Keratinocyte (primary cell): Measurements from ENCODE around the gene ZNF462. TPM values are rescaled to one million over a fixed set of nuclear protein-coding genes. Genes with fewer than 3 reads are reported as not detected.

Experiments
- DNase-seq: peaks from one replicate; pipeline ENCODE4 v3.0.0-alpha.2; 2011; ENCODE audit warnings: low read depth, missing footprints, low spot score
- FAIRE-seq: peaks from 2 replicates; lab custom pipeline; 2011; peaks lifted over from hg19 to GRCh38; lab: Jason Lieb, UNC
- H2AFZ ChIP-seq: 2 replicates; pipeline ENCODE4 v1.6.0; 2012; ENCODE audit warnings: low read length, control low read depth, inconsistent platforms; ENCODE audit not compliant: control insufficient read depth
- H3K27ac ChIP-seq: 2 replicates; pipeline ENCODE4 v1.5.1; 2011; ENCODE audit warnings: low read length; ENCODE audit not compliant: control insufficient read depth, insufficient read depth
- H3K27me3 ChIP-seq: 3 replicates; pipeline ENCODE4 v1.6.0; 2011; ENCODE audit warnings: low read length; ENCODE audit not compliant: control insufficient read depth, insufficient read depth; ENCODE audit errors: extremely low read depth
- H3K36me3 ChIP-seq, 2 experiments: 2 replicates in 1 of 2; 3 replicates in 1 of 2; pipeline ENCODE4 v1.5.1; 2011; ENCODE audit warnings: low read length in 2 of 2, mild to moderate bottlenecking in 1 of 2; ENCODE audit not compliant: control insufficient read depth in 2 of 2, insufficient read depth in 2 of 2; ENCODE audit errors: extremely low read depth in 1 of 2
- H3K4me1 ChIP-seq: 3 replicates; pipeline ENCODE4 v1.5.1; 2011; ENCODE audit warnings: low read length; ENCODE audit not compliant: control insufficient read depth, insufficient read depth; ENCODE audit errors: extremely low read depth
- H3K4me2 ChIP-seq: 3 replicates; pipeline ENCODE4 v1.6.0; 2011; ENCODE audit warnings: low read depth, low read length; ENCODE audit not compliant: control insufficient read depth, insufficient read depth; ENCODE audit errors: extremely low read depth
- H3K4me3 ChIP-seq, 3 experiments: fragments of 200-600 bp in 1 of 3; sonication (generic) in 1 of 3; 2 replicates in 2 of 3; 3 replicates in 1 of 3; pipeline ENCODE4 v1.5.1; 2011 to 2016; ENCODE audit warnings: low read length in 3 of 3, mild to moderate bottlenecking in 3 of 3, control low read depth in 2 of 3, inconsistent platforms in 1 of 3, low read depth in 1 of 3, mixed read lengths in 1 of 3, mixed run types in 1 of 3, moderate library complexity in 1 of 3; ENCODE audit not compliant: control insufficient read depth in 2 of 3, insufficient read depth in 2 of 3; ENCODE audit errors: extremely low read depth in 1 of 3
- H3K79me2 ChIP-seq: 2 replicates; pipeline ENCODE4 v1.6.0; 2012; ENCODE audit warnings: low read length; ENCODE audit not compliant: control insufficient read depth, insufficient read depth
- H3K9ac ChIP-seq: 3 replicates; pipeline ENCODE4 v1.6.0; 2011; ENCODE audit warnings: low read length; ENCODE audit not compliant: control insufficient read depth, insufficient read depth; ENCODE audit errors: extremely low read depth
- H3K9me1 ChIP-seq: 3 replicates; pipeline ENCODE4 v1.6.0; 2011; ENCODE audit warnings: low read length; ENCODE audit not compliant: control insufficient read depth, insufficient read depth; ENCODE audit errors: extremely low read depth
- H3K9me3 ChIP-seq: 2 replicates; pipeline ENCODE4 v1.5.1; 2012; ENCODE audit warnings: low read depth, low read length; ENCODE audit not compliant: control insufficient read depth
- H4K20me1 ChIP-seq: 3 replicates; pipeline ENCODE4 v1.6.0; 2011; ENCODE audit warnings: low read length; ENCODE audit not compliant: control insufficient read depth, insufficient read depth; ENCODE audit errors: extremely low read depth
- EZH2 ChIP-seq: IDR thresholded peaks from one replicate; pipeline ENCODE4 v1.6.1; 2012; ENCODE audit warnings: inconsistent platforms, mild to moderate bottlenecking, low read length, moderate library complexity
- dilution Hi-C: fragments of 300-500 bp; cut with MboI; formaldehyde crosslinking; loops from one replicate; pipeline ENCODE4 v1.7.0; 2020; ENCODE audit warnings: low sequenced_read_pairs; ENCODE audit not compliant: extremely low pct_ligation_motif_present
- polyA plus RNA-seq, 5 experiments: library from polyadenylated mRNA; depleted of rRNA in 3 of 5; stranded (reverse) in 3 of 5; stranded (forward) in 1 of 5; unstranded in 1 of 5; fragments of >200 nt; gene quantifications; 1 replicate in 1 of 5; 2 replicates in 3 of 5; 3 replicates in 1 of 5; pipeline versions ENCODE4 v1.2.1 to v1.2.3, GENCODE V29; 2011 to 2012; ENCODE audit warnings: missing spikeins in 2 of 5, low read depth in 1 of 5, low replicate concordance in 1 of 5
- TF ChIP-seq, protein P1 (sequence below), 3 experiments: IDR thresholded peaks in 1 of 3; conservative IDR thresholded peaks in 1 of 3; optimal IDR thresholded peaks in 1 of 3; 2 replicates in 2 of 3; 3 replicates in 1 of 3; pipeline versions ENCODE3 to v1.5.1; 2011; ENCODE audit warnings: low read length in 3 of 3, mild to moderate bottlenecking in 3 of 3, moderate library complexity in 2 of 3, control low read depth in 1 of 3, inconsistent platforms in 1 of 3; ENCODE audit not compliant: insufficient read depth in 2 of 3; ENCODE audit errors: extremely low read depth in 1 of 3

Gene ZNF462
- polyA plus RNA-seq, 1 donor (not counting 4 experiments of a cell fraction or from before 2014, with no cell fraction given), result 7.8 TPM

DNA sequence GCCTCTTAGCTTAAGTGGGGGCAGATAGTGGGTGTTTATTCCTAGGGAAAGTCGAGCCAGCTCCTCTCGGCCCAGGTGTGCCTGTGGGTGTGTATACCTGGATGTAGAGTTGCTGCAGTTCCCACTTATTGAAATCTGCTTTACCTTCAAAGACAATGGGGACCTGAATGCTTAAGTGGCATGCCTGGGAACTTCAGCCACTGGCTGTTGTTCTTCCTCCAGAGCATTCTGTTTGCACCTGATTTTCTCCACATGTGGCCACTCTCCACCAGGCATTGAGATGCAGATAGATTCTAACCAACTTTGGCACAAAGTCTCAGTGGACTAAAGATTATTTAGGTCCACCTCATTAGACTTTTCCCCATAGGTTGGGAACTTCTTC lies 186.8 kb downstream of the ZNF462 start:
- Histone ChIP-seq H3K4me2 (no peak overlapping the region), H3K27me3 (peaks cover 3% of the 10 kb centered on the region), H3K4me3 (no peak overlapping the region), H4K20me1 (no peaks in the 10 kb centered on the region), H3K9ac (no peak overlapping the region), H3K79me2 (no peaks in the 10 kb centered on the region), H3K4me1 (no peaks in the 10 kb centered on the region), H3K36me3 (no peaks in the 10 kb centered on the region), H3K9me1 (no peaks in the 10 kb centered on the region), H2AFZ (no peak overlapping the region), H3K27ac (no peak overlapping the region), H3K9me3 (no peaks in the 10 kb centered on the region)
- TF ChIP-seq EZH2, result no peak
- TF ChIP-seq, protein P1, sequence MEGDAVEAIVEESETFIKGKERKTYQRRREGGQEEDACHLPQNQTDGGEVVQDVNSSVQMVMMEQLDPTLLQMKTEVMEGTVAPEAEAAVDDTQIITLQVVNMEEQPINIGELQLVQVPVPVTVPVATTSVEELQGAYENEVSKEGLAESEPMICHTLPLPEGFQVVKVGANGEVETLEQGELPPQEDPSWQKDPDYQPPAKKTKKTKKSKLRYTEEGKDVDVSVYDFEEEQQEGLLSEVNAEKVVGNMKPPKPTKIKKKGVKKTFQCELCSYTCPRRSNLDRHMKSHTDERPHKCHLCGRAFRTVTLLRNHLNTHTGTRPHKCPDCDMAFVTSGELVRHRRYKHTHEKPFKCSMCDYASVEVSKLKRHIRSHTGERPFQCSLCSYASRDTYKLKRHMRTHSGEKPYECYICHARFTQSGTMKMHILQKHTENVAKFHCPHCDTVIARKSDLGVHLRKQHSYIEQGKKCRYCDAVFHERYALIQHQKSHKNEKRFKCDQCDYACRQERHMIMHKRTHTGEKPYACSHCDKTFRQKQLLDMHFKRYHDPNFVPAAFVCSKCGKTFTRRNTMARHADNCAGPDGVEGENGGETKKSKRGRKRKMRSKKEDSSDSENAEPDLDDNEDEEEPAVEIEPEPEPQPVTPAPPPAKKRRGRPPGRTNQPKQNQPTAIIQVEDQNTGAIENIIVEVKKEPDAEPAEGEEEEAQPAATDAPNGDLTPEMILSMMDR (optimal IDR thresholded peaks at IDR 0.05 in 1 of 3, IDR thresholded peaks at IDR 0.05 in 1 of 3, conservative IDR thresholded peaks at IDR 0.05 in 1 of 3; ENCODE audit: extremely low read depth in 1 of 3, insufficient read depth in 2 of 3, low read length in 3 of 3), result no peak
- DNase-seq (no peak), FAIRE-seq (no peak)
- dilution Hi-C loops, result no loop called here

DNA sequence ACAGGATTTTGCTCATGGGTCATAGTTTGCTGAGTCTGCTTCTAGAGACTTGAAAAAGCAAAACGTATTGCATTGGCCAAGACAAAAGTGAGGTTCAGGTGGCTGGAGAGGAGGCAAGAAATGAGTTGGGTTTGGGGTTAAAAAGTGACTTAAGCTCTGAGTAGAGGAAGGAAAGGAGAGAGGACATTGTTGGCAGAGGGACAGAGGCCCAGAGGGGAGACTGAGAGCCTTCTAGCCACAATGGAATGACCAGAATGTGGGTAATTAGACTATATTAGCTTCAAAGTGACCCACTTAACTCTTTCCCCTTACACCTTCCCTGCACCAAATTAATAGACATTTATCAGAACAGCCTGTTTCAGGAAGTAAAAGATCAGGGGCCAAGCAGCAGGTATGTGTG lies 188.4 kb downstream of the ZNF462 start:
- H3K4me3 ChIP-seq, result no peak overlapping the region
- TF ChIP-seq, protein P1 (optimal IDR thresholded peaks at IDR 0.05 in 1 of 3, IDR thresholded peaks at IDR 0.05 in 1 of 3, conservative IDR thresholded peaks at IDR 0.05 in 1 of 3; ENCODE audit: extremely low read depth in 1 of 3, insufficient read depth in 2 of 3, low read length in 3 of 3), result no peak
- TF ChIP-seq EZH2, result no peak
- no peak overlapping the region for H3K27ac ChIP-seq
- no peaks in the 10 kb centered on the region for H3K9me3 ChIP-seq
- no peak overlapping the region for H2AFZ ChIP-seq
- no peak overlapping the region for H3K4me2 ChIP-seq
- H3K9ac ChIP-seq, result no peak overlapping the region
- no peaks in the 10 kb centered on the region for H4K20me1 ChIP-seq
- peaks cover 3% of the 10 kb centered on the region for H3K27me3 ChIP-seq
- DNase-seq (no peak), FAIRE-seq (no peak)
- H3K79me2 ChIP-seq, result no peaks in the 10 kb centered on the region
- dilution Hi-C loops, result no loop called here
- no peaks in the 10 kb centered on the region for H3K4me1 ChIP-seq
- H3K9me1 ChIP-seq, result no peaks in the 10 kb centered on the region
- H3K36me3 ChIP-seq, result no peaks in the 10 kb centered on the region
